Choroid plexus epithelial cell (primary cell): Measurements from ENCODE around the gene COX17.

Experiments used
- DNase-seq: peaks from one replicate; pipeline ENCODE4 v3.0.0-alpha.2; 2010; ENCODE audit warnings: low read depth
- H3K4me3 ChIP-seq: 2 replicates; pipeline ENCODE4 v1.5.1; 2011; ENCODE audit warnings: low read depth, mild to moderate bottlenecking, control low read depth, low read length, moderate library complexity
- CTCF ChIP-seq: conservative IDR thresholded peaks from 2 replicates; pipeline ENCODE4 v1.5.1; 2011; ENCODE audit warnings: low read depth, mild to moderate bottlenecking, control low read depth, inconsistent platforms, low read length, moderate library complexity

COX17 gene

GRCh38 chr3:119631516-119631915, 45.7 kb downstream of the COX17 start:
- TF ChIP-seq CTCF = no peak
- DNase-seq = no peak
- H3K4me3 ChIP-seq = no peak overlapping the region

GRCh38 chr3:119630880-119631329, 46.3 kb downstream of the COX17 start:
- H3K4me3 ChIP-seq = no peak overlapping the region
- no peak for DNase-seq
- no peak for TF ChIP-seq CTCF

- TF ChIP-seq CTCF = no peak
- peak; percentile 83 for DNase-seq
- no peak overlapping the region for H3K4me3 ChIP-seq
These were observed 46.9 kb downstream of the COX17 start for GRCh38 chr3:119630128-119630879.

GRCh38 chr3:119628816-119629445, 48.3 kb downstream of the COX17 start:
- DNase-seq = peak; percentile 31
- no peak for TF ChIP-seq CTCF
- no peak overlapping the region for H3K4me3 ChIP-seq

GRCh38 chr3:119628390-119628789, 48.8 kb downstream of the COX17 start:
- no peak overlapping the region for H3K4me3 ChIP-seq
- no peak for DNase-seq
- TF ChIP-seq CTCF = no peak

GRCh38 chr3:119627461-119627860, 49.7 kb downstream of the COX17 start:
- TF ChIP-seq CTCF = no peak
- H3K4me3 ChIP-seq = no peak overlapping the region
- DNase-seq = no peak

- H3K4me3 ChIP-seq = no peak overlapping the region
- no peak for TF ChIP-seq CTCF
- DNase-seq = no peak
These were observed 51.0 kb downstream of the COX17 start for GRCh38 chr3:119626196-119626595.
